Trophoblast cell (in vitro differentiated cells and primary cell): Measurements from ENCODE around the gene SPPL2C.

ENCODE experiments used
- DNase-seq, 2 donors: peaks; one replicate each; pipeline ENCODE4 v3.0.0-alpha.2; 2016
- H2AFZ ChIP-seq: 2 replicates; pipeline ENCODE4 v1.6.1; 2013; ENCODE audit warnings: low read length, moderate library complexity, mild to moderate bottlenecking; ENCODE audit not compliant: insufficient read depth, poor library complexity
- H2AK5ac ChIP-seq: 2 replicates; pipeline ENCODE4 v1.6.1; 2013; ENCODE audit warnings: mild to moderate bottlenecking, low read length
- H2BK120ac ChIP-seq: 2 replicates; pipeline ENCODE4 v1.6.1; 2013; ENCODE audit warnings: low read length, mild to moderate bottlenecking, moderate library complexity; ENCODE audit not compliant: insufficient read depth, poor library complexity
- H2BK12ac ChIP-seq: 2 replicates; pipeline ENCODE4 v1.6.1; 2013; ENCODE audit warnings: mild to moderate bottlenecking, low read length, moderate library complexity
- H2BK5ac ChIP-seq: 2 replicates; pipeline ENCODE4 v1.6.1; 2013; ENCODE audit warnings: low read length, low read depth, moderate library complexity, mild to moderate bottlenecking; ENCODE audit not compliant: poor library complexity
- H3K14ac ChIP-seq: 2 replicates; pipeline ENCODE4 v1.6.1; 2013; ENCODE audit warnings: mild to moderate bottlenecking, low read length
- H3K18ac ChIP-seq: 2 replicates; pipeline ENCODE4 v1.6.1; 2013; ENCODE audit warnings: mild to moderate bottlenecking, low read length
- H3K23ac ChIP-seq: 2 replicates; pipeline ENCODE4 v1.6.1; 2013; ENCODE audit warnings: low read length
- H3K27ac ChIP-seq: 2 replicates; pipeline ENCODE4 v1.5.1; 2013; ENCODE audit warnings: low read depth, mild to moderate bottlenecking, inconsistent platforms, low read length, moderate library complexity
- H3K27me3 ChIP-seq: 2 replicates; pipeline ENCODE4 v1.6.1; 2013; ENCODE audit warnings: inconsistent platforms, mild to moderate bottlenecking, low read length, moderate library complexity; ENCODE audit not compliant: insufficient read depth
- H3K36me3 ChIP-seq, 2 experiments: 1 replicate in 1 of 2; 2 replicates in 1 of 2; pipeline ENCODE4 v1.6.1; 2013; ENCODE audit warnings: low read length in 2 of 2, mild to moderate bottlenecking in 2 of 2, moderate library complexity in 1 of 2; ENCODE audit not compliant: insufficient read depth in 2 of 2, control insufficient read depth in 1 of 2
- H3K4ac ChIP-seq: 2 replicates; pipeline ENCODE4 v1.6.1; 2013; ENCODE audit warnings: low read depth, mild to moderate bottlenecking, low read length, moderate library complexity
- H3K4me1 ChIP-seq, 2 experiments: 1 replicate in 1 of 2; 2 replicates in 1 of 2; pipeline ENCODE4 v1.6.1; 2013; ENCODE audit warnings: low read length in 2 of 2, mild to moderate bottlenecking in 2 of 2, moderate library complexity in 1 of 2; ENCODE audit not compliant: insufficient read depth in 2 of 2, control insufficient read depth in 1 of 2
- H3K4me2 ChIP-seq: 2 replicates; pipeline ENCODE4 v1.6.1; 2013; ENCODE audit warnings: inconsistent platforms, mild to moderate bottlenecking, low read length, moderate library complexity
- H3K4me3 ChIP-seq: 2 replicates; pipeline ENCODE4 v1.5.1; 2013; ENCODE audit warnings: mild to moderate bottlenecking, low read depth, low read length, inconsistent platforms
- H3K79me1 ChIP-seq: one replicate; pipeline ENCODE4 v1.6.1; 2013; ENCODE audit warnings: low read length
- H3K79me2 ChIP-seq: 2 replicates; pipeline ENCODE4 v1.6.1; 2013; ENCODE audit warnings: low read length, mild to moderate bottlenecking; ENCODE audit not compliant: control insufficient read depth, insufficient read depth, poor library complexity
- H3K9ac ChIP-seq: 2 replicates; pipeline ENCODE4 v1.6.1; 2013; ENCODE audit warnings: mild to moderate bottlenecking, low read length
- H3K9me3 ChIP-seq: 2 replicates; pipeline ENCODE4 v1.6.1; 2013; ENCODE audit warnings: low read depth, mild to moderate bottlenecking, control low read depth, inconsistent platforms, low read length; ENCODE audit not compliant: insufficient read depth
- H4K12ac ChIP-seq: 2 replicates; pipeline ENCODE4 v1.6.1; 2013; ENCODE audit warnings: low read depth, mild to moderate bottlenecking, low read length, moderate library complexity
- H4K8ac ChIP-seq: 2 replicates; pipeline ENCODE4 v1.6.1; 2013; ENCODE audit warnings: low read depth, mild to moderate bottlenecking, low read length, moderate library complexity
- H4K91ac ChIP-seq: one replicate; pipeline ENCODE4 v1.6.1; 2013; ENCODE audit warnings: low read depth, mild to moderate bottlenecking, low read length, moderate library complexity
- whole genome bisulfite sequencing: extraction: QIAGEN DNeasy Blood & Tissue Kit; methylation state at CpG from one replicate; pipeline ENCODE4 v1.1.7; 2013; ENCODE audit warnings: missing lambda C conversion rate; ENCODE audit not compliant: insufficient read length, insufficient coverage; ENCODE audit errors: extremely low coverage; 5-methylcytosine and 5-hydroxymethylcytosine counted together

Gene SPPL2C

DNA sequence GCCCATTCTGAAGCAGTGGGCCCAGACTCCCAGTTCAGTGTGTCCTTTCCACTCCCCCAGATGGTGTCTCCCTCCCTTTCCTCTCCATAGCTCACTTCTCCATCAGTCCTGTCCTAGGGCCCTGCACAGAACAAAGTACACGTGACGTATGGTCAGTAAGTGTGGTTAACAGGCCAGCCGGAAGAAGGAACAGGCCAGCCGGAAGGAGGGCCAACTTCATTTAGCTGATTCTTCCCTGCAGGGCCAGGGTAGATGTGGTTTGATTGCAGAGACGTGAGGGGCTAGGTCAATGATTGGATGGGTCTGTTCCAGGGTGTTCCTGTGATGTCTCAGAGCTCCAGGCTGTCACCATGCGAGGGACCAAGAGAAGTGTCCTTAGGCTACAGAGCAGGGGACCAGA lies 28.9 kb upstream of the SPPL2C start:
- Histone ChIP-seq H4K8ac (no peak overlapping the region), H2AFZ (no peak overlapping the region), H3K79me1 (no peaks in the 10 kb centered on the region), H4K91ac (no peak overlapping the region), H3K36me3 (no peaks in the 10 kb centered on the region), H3K4me1 (no peaks in the 10 kb centered on the region), H2BK120ac (no peak overlapping the region), H3K18ac (no peak overlapping the region), H3K4me3 (no peak overlapping the region), H3K4ac (no peak overlapping the region), H2BK5ac (no peak overlapping the region), H3K23ac (no peak overlapping the region), H3K4me2 (no peak overlapping the region), H2BK12ac (no peak overlapping the region), H3K9ac (no peak overlapping the region), H3K27ac (no peak overlapping the region), H3K9me3 (peaks cover 3% of the 10 kb centered on the region), H4K12ac (no peak overlapping the region), H3K79me2 (no peaks in the 10 kb centered on the region), H3K14ac (no peak overlapping the region), H2AK5ac (no peak overlapping the region), H3K27me3 (no peaks in the 10 kb centered on the region)
- DNase-seq = no peak
- WGBS = no CpG with 5 or more reads among the region's 6 CpGs

DNA sequence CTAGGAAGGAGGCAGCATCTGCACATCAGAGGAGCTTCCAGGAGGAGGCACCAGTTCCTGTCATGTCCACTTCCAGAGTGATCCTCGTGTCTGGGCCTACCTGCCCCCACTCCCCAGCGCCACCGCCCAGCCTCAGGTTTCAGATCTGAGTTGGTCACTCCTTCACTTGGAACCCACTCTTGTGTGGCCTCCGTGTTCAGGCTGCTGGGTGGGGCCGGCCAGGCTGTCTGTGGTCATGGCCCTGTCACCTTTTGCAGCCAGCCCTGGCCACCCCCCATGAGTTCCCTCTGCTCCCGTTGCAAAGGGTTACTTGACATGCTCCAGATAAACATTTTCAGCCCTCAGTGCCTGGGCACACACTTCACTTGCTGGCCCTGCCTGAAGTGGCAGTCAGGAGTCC lies 26.6 kb upstream of the SPPL2C start:
- no peaks in the 10 kb centered on the region for H3K27me3 ChIP-seq
- no peak overlapping the region for H2BK5ac ChIP-seq
- no peaks in the 10 kb centered on the region for H3K36me3 ChIP-seq
- H3K79me2 ChIP-seq = no peaks in the 10 kb centered on the region
- DNase-seq = no peak
- H4K12ac ChIP-seq = no peak overlapping the region
- no peaks in the 10 kb centered on the region for H3K4me1 ChIP-seq
- no peak overlapping the region for H3K4me3 ChIP-seq
- no peak overlapping the region for H3K9ac ChIP-seq
- H3K27ac ChIP-seq = no peak overlapping the region
- no peaks in the 10 kb centered on the region for H3K79me1 ChIP-seq
- no peak overlapping the region for H2BK120ac ChIP-seq
- H3K4ac ChIP-seq = no peak overlapping the region
- no peak overlapping the region for H3K14ac ChIP-seq
- H2AFZ ChIP-seq = no peak overlapping the region
- no peak overlapping the region for H2BK12ac ChIP-seq
- no CpG with 5 or more reads among the region's 6 CpGs for WGBS
- no peak overlapping the region for H4K91ac ChIP-seq
- H4K8ac ChIP-seq = no peak overlapping the region
- no peak overlapping the region for H3K4me2 ChIP-seq
- no peak overlapping the region for H3K18ac ChIP-seq
- no peak overlapping the region for H3K23ac ChIP-seq
- H2AK5ac ChIP-seq = no peak overlapping the region
- H3K9me3 ChIP-seq = peaks cover 2% of the 10 kb centered on the region

DNA sequence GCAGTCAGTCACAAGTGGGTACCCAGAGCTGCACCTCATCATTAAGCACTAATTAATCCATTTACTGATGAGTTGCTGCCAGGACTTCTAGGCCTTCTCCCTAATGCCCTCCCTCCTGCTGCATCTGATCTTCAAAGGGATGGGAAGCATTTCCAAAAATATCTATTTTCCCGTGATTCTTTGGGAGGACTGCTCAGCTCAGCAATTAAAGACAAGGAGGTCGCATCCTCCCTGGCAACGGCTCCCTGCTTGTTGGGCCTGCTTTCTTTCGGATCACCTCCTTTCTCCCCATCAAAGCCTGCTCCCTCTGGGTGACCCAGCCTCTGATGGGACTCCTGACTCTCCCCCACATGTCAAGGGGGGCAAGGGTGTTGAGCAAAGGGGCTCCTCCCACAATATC lies 26.0 kb upstream of the SPPL2C start:
- H2BK120ac ChIP-seq = no peak overlapping the region
- WGBS = no CpG with 5 or more reads among the region's 4 CpGs
- no peak overlapping the region for H3K4ac ChIP-seq
- H3K36me3 ChIP-seq = no peaks in the 10 kb centered on the region
- no peaks in the 10 kb centered on the region for H3K27me3 ChIP-seq
- no peak overlapping the region for H3K18ac ChIP-seq
- no peak overlapping the region for H2AFZ ChIP-seq
- H3K9ac ChIP-seq = no peak overlapping the region
- H3K9me3 ChIP-seq = peaks cover 2% of the 10 kb centered on the region
- no peaks in the 10 kb centered on the region for H3K79me2 ChIP-seq
- H3K79me1 ChIP-seq = no peaks in the 10 kb centered on the region
- no peak overlapping the region for H3K4me3 ChIP-seq
- H4K91ac ChIP-seq = no peak overlapping the region
- no peak overlapping the region for H2BK5ac ChIP-seq
- H3K27ac ChIP-seq = no peak overlapping the region
- no peak overlapping the region for H3K4me2 ChIP-seq
- H2BK12ac ChIP-seq = no peak overlapping the region
- no peak for DNase-seq
- H4K12ac ChIP-seq = no peak overlapping the region
- H3K14ac ChIP-seq = no peak overlapping the region
- no peak overlapping the region for H3K23ac ChIP-seq
- H2AK5ac ChIP-seq = no peak overlapping the region
- no peak overlapping the region for H4K8ac ChIP-seq
- H3K4me1 ChIP-seq = no peaks in the 10 kb centered on the region

DNA sequence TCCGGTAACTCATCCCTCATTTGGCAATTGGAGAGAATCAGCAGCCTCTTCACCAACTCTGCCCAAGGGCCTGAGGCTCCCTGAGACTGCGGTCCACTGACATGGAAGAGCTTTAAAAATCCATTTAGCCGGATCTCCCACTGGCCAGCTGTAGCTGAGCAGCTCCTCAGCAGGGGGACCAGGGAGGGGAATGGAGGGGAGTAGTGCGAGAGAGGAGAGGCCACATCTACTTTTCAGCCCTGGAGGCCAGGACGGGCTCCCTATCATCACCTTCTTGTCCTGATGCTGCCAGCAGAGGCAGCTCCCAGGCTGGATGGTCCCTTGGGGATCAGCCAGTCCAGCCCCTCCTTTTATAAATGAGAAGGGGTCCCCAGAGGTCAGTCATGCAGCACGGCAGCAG lies 25.0 kb upstream of the SPPL2C start:
- WGBS = no CpG with 5 or more reads among the region's 6 CpGs
- no peaks in the 10 kb centered on the region for H3K79me1 ChIP-seq
- H4K91ac ChIP-seq = no peak overlapping the region
- H3K4me1 ChIP-seq = no peaks in the 10 kb centered on the region
- no peak overlapping the region for H4K8ac ChIP-seq
- H3K27ac ChIP-seq = no peak overlapping the region
- H3K4me3 ChIP-seq = no peak overlapping the region
- peaks cover 2% of the 10 kb centered on the region for H3K9me3 ChIP-seq
- H3K79me2 ChIP-seq = no peaks in the 10 kb centered on the region
- no peaks in the 10 kb centered on the region for H3K27me3 ChIP-seq
- no peak overlapping the region for H3K4me2 ChIP-seq
- no peak overlapping the region for H2BK120ac ChIP-seq
- H3K36me3 ChIP-seq = no peaks in the 10 kb centered on the region
- no peak overlapping the region for H3K18ac ChIP-seq
- H2AK5ac ChIP-seq = no peak overlapping the region
- no peak overlapping the region for H2AFZ ChIP-seq
- no peak overlapping the region for H3K4ac ChIP-seq
- no peak overlapping the region for H3K9ac ChIP-seq
- no peak overlapping the region for H3K23ac ChIP-seq
- DNase-seq = no peak
- H3K14ac ChIP-seq = no peak overlapping the region
- no peak overlapping the region for H4K12ac ChIP-seq
- H2BK12ac ChIP-seq = no peak overlapping the region
- no peak overlapping the region for H2BK5ac ChIP-seq
